ENCODE data around the gene CTSO.
"Not testable (repeated sequence)": the region's sequence is repeated elsewhere in the genome, so short reads cannot be mapped to it uniquely, and the experiment has no call there.

The CTSO gene

DNA sequence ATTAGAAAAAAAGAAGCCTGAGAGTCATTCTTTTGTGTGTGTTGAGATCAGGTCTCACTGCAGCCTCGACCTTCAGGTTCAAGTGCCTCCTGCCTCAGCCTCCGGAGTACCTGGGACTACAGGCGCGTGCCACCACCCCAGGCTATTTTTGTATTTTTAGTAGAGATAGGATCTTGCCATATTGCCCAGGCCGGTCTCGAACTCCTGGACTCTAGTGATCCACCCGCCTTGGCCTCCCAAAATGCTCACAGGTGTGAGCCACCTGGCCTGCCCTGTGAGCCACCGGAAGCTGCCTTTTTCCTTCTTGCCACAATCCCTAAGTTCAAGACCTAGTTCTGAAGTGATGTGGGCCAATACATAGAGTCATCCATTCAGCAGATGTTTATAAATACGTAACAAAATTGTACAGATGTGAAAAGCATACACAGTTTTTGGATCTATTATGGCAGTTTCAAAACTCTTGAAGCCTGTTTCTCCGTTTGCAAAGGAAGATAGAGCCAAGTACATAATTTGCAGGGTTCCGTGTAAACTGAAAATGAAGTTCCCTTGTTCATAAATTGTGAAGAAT is 536 bp upstream of the CTSO start:
- no peak for DNase-seq

DNA sequence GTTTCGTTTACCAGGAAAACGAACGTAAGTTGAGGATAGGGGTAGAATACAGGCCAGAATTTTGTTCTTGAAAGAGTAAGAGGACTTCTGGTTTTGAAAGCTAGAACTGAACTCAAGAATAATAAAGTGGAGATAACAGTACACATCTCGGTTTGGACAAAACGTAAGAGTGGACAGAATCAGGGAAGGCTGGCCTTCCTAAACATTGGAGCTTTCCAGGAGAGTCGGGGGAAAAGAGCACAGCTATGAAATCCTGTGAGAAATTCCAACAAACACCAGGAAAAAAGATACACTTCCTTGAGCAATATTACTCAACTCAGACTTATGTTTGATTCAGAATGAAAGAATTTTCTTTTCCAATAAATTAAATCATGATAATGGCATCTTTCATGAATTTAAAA is 1.2 kb downstream of the CTSO start:
- no peak for DNase-seq

DNA sequence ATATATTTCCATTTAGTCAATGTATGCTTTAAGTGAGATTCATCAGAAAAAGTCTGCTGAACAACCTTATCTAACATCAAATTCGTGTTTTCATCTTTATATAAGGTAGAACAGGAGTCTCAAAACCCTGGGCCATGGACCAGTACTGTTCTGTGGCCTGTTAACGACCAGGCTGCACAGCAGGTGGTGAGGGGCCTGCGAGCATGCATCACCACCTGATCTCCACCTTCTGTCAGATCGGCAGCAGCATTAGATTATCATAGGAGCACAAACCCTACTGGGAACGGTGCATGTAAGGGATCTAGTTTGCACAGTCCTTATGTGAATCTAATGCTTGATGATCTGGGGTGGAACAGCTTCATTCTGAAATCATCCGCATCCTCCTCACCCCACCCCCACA is 3.2 kb downstream of the CTSO start:
- DNase-seq = no peak

DNA sequence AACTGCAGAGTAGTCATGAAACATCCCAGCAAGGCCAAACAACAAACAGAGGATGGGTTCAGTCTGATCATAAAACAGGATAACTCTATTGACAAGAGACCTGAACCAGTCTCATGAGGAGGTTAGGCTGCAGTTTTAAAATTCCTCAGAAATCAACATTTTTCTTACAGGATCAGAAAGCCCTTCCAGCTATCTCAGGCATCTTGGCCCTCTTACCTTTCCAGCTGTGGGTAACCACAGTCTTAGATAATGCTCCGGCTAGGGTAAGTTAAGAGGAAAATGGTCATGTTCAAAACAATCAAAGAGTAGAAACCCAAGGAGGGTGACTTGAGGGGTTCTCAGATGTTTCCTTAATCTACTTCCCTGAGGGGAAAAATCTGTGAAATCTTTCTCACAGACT is 5.1 kb downstream of the CTSO start:
- DNase-seq = no peak

DNA sequence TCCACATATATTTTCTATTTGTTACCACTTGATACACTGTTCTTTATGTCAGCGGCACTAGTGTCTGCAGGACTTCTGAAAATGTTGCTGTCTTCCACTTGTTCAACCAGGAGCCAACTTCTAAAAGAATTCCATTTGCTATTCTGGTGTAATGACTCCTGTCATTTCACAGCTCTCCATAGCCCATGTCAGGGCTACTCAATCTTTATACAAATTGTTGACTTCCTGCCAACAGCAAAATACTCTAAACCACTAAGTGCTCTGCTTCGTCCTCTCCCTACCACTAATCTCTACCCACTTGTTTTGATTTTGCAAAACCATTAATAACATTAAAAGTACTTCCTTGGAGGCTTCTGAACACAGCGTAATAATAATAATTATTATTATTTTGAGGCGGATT is 7.2 kb downstream of the CTSO start:
- no peak for DNase-seq

DNA sequence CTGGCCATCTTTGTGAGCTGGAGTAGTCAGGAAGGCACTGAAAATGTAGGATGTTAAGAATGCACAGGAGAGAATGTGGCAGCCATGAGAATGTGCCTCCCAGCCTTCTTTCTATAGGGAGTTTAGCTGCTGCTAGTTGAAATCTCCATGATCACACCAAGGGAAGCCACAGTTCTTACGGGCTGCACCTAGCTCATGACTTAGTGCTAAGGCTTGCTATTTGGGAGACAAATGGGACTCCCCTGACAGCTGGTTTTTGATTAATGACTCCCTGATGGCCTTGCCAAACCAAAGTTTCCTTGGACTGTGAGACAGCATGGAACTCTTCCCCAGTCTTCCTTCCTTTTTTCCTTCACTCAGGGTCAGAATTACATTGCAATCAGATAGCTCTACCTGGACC is 9.2 kb downstream of the CTSO start:
- no peak for DNase-seq

DNA sequence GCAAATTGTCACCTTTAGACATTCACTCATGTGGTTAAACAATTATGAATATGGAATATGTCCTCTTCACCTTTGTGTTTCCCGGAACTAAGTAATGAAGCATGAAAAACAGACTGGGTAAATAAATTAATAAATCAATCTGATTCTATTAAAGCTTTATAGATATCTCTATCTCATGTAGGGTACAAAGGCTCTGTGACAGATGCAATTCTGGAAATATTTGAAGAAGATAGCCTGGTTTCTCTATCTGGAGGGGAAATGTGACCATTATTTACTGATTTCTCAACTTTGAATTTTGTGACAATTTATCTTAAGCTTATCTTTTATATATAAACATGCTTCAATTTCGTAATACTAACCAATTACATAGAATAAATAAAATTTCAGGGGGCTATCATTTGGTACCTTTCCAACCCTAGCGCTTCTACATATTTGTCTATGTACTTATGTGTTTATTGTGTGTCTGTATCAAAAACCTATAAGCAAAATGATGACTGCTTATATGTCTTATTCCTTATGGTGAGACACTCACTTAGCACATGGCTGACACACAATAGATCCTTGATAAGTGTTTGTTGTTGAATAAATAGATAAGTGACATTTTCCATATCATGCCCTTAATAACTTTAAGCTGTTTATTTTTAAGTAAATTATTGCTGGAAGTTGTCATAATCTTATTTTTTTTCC is 9.9 kb downstream of the CTSO start:
- no peak for DNase-seq

DNA sequence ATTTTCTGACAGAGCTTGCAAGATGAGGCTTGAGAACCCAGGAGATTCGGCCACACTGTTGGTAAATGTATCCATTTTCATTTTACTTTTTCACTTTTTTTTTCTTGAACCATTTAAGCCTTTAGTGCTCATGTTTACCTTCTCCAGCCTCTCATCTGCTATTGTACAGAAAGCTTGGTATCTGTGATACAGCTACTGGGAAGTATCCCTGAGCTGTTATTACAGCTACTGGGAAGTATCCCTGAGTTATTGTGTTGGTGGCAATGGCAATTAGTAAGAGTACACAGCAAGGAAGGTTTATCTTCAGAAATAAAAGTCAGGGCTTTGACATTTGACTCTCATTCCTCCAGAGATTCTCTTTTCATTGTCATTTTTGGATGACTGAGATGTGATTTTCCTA is 11.8 kb downstream of the CTSO start:
- DNase-seq = no peak

DNA sequence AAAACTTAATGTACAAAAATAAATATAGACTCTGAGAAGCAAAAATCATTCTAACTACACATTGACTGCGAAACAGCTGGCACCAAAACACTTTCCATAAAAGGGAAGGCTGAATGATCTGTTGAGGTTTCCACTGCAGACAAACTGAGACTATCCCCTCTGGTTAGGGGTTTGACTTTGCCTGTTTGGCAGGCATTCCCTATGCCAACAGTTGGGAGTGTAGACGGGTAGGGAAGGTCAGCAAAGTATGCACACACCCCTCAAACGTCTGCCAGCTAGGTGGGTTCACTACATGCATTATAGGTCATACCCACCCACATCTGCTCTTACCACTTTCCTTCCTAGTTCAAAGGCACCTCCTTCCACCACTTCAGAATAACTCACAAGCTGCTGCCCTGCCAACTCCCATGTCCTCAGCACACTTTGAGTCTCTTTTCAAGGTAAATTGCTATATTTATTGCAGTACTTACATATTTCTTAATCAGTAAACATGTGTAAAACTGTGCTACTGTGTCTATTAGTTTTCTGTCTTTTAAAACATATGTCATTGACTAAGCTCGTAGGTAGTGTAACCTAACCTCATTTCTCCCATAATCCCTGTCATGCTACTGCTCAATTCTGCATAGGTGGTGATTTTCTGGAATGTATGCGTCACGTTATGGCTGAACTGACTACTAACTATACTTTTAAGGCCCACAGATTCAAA is 12.4 kb downstream of the CTSO start:
- DNase-seq = no peak

DNA sequence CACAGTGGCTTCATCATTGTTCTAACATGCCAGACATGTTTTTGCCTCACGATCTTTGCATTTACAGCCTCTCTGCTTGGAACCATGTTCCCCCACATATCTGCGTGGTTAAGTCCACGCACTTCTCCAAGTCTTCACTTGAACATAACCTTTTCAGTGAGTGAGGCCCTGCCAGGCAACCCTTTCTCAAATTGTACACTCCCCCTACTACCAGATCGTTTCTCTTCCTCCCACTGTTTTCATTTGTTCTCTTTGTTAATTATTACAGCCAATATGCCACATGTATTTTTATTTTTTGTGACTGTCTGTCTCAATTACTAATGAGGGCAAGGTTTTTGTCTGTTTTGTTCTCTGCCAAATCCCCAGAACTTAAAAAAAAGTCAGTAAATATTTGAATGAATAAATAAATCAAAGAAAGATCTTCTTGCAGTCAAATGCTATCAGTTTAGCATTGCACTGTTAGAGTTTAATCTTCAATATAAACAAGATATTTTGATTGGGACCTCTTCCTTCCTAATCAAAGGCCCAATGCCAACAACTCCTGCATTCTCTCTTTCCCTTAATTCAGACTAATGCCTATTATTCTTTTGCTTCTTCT is 18.2 kb downstream of the CTSO start:
- DNase-seq = no peak

DNA sequence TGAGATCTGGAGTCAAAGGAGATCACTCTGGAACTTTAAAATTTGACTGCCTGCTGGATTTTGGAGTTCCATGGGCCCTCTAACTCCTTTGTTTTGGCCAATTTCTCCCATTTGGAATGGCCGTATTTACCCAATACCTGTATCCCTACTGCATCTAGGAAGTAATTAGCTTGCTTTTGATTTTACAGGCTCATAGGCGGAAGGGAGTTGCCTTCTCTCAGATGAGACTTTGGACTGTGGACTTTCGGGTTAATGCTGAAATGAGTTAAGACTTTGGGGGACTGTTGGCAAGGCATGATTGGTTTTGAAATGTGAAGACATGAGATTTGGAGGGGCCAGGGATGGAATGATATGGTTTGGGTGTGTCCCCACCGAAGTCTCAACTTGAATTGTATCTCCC is 19.0 kb downstream of the CTSO start:
- not testable (repeated sequence) for DNase-seq

DNA sequence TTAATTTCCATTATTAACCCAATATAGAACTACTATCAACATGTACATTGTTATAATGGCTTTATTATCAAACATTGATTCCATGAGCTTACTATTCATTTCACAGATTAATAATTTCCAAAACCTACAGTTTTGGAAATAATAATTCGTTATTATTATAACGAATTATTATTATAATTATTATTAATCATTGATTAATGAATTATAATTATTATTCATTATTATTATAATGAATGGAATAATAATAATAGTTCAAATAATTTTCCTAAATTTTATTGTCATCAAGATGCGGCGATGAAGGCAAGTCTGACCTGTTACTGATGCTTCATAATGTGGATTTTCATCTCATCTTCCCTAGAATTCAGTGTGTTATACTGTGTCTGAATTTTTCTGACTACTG is 22.0 kb downstream of the CTSO start:
- DNase-seq = no peak

DNA sequence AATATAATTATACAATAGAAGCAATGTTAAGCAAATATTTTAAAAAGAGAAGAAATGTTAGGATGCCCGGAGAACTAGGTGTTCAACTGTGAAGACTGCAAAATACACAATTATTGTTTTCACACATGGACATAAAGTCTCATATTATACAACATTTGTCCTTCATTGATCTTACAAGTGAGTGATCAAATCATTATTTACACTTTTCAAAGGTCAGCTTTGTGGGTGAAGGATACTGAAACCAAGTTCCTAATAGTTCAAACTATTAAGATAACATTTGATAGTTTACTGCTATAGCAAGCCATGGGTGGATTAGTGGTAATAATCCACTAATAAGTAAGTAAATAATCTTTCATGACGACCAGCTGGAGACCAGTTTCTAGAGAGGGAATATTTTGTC is 23.3 kb downstream of the CTSO start:
- DNase-seq = no peak

DNA sequence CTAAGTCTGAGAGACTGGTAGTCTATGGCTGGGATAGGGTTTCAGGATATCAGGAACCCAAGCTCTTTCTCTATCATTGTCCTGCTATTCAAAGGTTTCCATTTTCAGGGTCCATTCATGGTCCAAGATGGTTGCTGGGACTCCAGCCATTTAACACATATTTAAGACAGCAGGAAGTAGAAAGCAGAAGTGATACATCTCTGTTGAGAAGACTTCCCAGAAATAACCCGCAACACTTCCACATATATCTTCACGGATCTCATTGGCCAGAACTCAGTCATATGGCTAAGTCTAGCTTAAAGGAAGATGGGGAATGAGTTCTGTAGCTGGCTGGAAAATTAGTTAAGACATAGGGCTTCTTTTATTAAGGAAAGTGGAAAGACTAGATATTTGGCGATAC is 23.8 kb downstream of the CTSO start:
- DNase-seq = no peak

DNA sequence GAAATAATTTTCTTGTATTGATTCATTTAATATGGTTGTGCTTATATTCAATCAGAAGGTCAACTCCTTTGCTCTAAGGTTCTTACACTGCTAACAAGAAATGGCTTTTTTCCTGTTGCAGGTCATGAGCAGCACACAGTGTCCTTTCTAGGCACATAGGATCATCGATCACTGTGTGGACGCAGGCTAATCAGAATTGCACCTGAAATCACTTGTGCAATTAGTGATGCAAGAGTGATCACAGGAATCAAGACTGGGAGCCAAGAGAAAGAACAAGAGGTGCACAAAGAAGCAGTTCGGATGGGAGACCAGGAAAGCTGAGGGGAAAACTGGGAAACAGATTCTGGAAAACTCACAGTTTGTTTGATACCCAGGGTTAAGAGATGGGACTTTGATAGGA is 29.0 kb downstream of the CTSO start:
- no peak for DNase-seq

DNA sequence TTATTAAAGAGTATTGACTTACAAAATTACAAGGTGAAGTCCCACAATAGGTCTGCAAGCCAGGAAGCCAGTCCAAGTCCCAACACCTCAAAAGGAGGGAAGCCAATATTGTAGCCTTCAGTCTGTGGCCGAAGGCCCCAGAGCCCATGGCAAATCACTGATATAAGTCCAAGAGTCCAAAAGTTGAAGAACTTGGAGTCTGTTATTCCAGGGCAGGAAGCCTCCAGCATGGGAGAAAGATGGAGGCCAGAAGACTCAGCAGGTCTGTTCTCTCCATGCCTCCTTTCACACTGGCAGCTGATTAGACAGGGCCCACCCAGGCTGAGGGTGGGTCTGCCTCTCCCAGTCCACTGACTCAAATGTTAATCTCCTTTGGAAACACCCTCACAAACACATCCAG is 32.1 kb downstream of the CTSO start:
- no peak for DNase-seq

DNA sequence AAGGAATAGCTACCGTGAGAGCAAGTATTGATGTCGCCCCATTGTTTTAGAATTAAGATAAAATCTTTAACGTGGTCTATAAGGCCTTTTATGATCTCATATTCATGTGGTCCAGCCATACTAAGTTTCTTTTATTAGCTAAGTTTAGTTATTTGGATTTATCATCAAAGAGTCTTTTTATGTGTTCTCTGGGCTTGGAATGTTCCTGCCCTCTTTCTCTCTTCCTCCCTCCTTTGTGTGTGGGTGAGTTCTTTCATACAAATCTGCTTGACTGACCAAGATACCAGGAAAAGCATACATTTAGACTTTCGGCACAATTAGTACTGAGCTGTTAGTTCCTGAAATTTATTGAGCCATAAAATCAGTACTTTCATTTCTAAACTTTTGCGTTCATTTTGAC is 38.9 kb downstream of the CTSO start:
- no peak for DNase-seq

DNA sequence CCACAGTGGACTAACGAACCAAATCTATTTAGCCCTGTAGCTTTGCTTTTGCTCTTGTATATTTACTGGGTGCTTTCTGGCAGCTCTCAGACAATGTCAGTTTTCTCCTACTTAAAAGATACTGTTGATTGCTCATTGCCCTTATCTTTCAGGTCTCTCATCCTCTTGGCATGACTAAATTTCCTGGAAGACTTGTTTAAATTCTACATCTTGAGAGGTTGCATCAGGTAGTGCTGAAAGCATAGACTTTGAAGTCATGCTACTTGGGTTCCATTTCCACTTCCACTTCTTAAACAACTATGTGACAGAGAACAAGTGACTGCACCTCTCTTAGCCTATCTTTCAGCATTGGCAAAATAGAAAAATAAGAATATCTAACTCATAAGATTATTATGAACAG is 41.8 kb downstream of the CTSO start:
- no peak for DNase-seq

DNA sequence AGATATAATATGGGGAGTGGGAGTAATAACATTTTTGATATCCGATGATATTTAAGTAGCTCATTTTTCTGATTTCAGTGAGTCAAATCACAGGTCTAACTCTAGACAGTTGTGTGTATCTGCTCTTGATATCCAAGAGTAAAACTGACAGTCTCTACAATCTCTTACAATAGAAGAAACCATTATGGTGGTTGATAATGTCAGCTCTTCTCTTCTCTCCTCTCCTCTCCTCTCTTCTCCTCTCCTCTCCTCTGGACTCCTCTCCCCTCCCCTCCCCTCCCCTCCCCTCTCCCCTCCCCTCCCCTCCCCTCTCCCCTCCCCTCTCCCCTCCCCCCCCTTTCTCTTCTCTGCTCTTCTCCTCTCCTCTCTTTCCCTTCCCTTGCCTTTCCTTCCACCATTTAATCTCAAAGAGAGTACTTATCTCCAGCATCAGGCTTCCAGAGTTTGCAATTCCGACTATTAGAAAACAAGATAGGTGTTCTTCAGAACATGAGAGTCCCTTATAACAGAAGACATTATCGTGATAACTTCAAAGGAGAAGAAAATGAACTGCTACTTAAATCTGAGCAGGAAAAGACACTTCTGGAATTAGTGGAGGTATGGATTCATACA is 43.9 kb downstream of the CTSO start:
- no peak for DNase-seq

DNA sequence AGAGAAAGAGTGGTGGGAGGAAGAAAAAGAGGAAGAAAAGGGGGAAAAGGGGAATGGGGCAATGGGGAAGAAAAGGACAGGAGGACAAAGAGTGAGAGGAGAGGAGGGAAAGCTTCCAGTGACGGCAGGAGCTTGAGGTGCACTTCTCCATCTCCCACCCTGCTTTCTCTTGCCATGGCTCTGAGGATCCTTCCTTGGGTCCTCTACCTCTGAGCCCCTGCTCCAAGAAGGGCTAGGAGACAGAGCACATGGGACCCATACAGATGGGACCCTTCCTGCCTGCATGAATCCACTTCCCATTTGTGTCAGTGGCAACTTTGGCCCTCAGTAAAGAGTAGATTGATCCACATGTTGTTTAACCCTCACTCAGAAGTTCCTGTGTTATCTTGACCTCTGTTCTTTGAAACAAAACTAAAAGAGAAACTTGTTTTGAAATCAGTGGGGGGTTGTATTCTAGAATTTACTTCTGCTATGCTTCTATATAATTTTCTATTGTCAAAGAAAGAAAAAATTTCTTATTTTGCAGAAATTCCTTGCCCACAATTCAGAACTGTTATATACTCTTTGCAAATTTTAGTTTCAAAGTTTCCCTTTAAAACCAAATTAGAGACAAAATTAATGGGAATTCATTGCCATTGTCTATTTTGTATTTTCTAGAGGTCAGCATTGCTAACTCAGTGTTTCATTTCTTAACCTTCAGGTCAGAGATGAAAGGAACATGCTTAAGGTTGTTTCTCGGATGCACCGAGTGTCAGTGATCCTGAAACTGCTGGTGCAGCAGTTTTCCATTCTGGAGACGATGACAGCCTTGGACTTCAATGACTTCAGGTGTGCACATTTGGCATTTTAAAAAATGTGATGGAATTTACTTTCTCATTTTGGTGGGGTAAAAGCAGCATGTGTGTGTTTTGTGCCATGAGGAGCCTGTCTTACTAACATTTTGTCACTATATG is 45.2 kb downstream of the CTSO start:
- DNase-seq = no peak

DNA sequence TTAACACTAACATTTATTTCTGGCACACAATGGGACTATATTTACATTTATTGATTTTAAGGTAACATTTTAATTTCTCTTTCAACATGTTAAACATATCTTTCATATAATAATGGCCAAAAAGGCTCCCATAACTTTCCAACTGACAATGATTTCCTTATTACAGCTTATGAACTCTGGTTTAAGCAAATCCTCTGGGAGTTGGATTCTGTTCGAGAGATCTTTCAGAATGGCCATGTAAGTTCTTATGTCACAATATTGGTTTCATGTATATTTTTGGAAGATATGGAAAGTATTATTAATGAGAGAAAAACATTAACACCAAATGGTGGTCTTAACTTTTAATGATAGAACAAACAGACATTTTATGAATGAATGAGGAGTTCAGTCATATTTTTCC is 46.1 kb downstream of the CTSO start:
- no peak for DNase-seq

DNA sequence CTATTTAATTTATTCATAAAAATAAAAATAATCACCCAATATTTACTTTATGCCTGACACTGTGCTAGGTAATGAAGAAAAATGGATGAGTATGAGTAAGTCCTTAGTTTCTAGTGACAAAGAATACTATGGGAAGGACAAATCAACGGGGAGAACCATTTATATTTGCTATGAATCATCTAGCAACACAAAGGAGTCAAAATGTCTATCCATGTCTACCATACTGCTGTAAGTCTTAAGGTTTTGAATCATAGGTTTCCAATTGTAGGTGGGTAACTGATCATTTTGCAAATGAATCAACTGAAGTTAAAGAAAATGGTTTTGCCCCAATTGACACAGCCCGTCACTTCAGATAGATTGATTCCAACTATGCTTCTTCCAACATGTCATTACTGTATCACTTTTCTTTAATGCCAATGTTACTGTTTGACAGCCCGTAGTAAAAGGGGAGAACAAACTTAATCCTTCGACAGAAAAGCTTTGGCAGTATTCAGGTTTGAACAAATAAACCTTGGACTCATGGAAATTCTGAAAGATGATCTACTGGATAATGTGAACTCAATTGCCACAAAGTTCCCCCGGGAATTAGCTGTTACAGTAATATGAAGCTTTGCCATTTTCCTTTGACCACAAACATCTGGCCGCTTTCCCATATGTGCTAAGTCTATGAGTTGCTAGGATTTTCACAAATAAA is 47.0 kb downstream of the CTSO start:
- DNase-seq = no peak

Data from 8988T (cell line).